Stomach smooth muscle (tissue), 2 donors: ENCODE measurements around the gene ENPP6.

ENCODE experiments used
- H3K27ac ChIP-seq: one replicate; pipeline ENCODE4 v1.7.0; 2013; ENCODE audit warnings: mild to moderate bottlenecking, low read length, inconsistent platforms
- H3K27me3 ChIP-seq, 2 donors: one replicate each; pipeline ENCODE4 v1.7.0; 2013; ENCODE audit warnings: low read length in 2 of 2; ENCODE audit not compliant: insufficient read depth in 2 of 2, control insufficient read depth in 1 of 2
- H3K36me3 ChIP-seq, 2 donors: one replicate each; pipeline ENCODE4 v1.7.0; 2013; ENCODE audit warnings: low read length in 2 of 2; ENCODE audit not compliant: control insufficient read depth in 2 of 2, insufficient read depth in 2 of 2
- H3K4me1 ChIP-seq: one replicate; pipeline ENCODE4 v1.7.0; 2013; ENCODE audit warnings: low read length; ENCODE audit not compliant: control insufficient read depth, insufficient read depth
- H3K4me3 ChIP-seq, 2 donors: one replicate each; pipeline ENCODE4 v1.7.0; 2013; ENCODE audit warnings: low read length in 2 of 2
- H3K9ac ChIP-seq, 2 donors: one replicate each; pipeline ENCODE4 v1.7.0; 2013; ENCODE audit warnings: low read length in 2 of 2, mild to moderate bottlenecking in 1 of 2
- H3K9me3 ChIP-seq, 2 donors: one replicate each; pipeline ENCODE4 v1.7.0; 2013; ENCODE audit warnings: low read length in 2 of 2; ENCODE audit not compliant: control insufficient read depth in 2 of 2
- donor health status: healthy.
- donor health status: Pancreatic carcinoma.

The ENPP6 gene

GRCh38 chr4:184205243-184205642 is 12.4 kb downstream of the ENPP6 start:
- Histone ChIP-seq H3K36me3 (no peaks in the 10 kb centered on the region), H3K27me3 (no peaks in the 10 kb centered on the region), H3K27ac (no peak overlapping the region), H3K9me3 (no peaks in the 10 kb centered on the region), H3K4me1 (no peaks in the 10 kb centered on the region), H3K9ac (no peak overlapping the region), H3K4me3 (no peak overlapping the region)

DNA sequence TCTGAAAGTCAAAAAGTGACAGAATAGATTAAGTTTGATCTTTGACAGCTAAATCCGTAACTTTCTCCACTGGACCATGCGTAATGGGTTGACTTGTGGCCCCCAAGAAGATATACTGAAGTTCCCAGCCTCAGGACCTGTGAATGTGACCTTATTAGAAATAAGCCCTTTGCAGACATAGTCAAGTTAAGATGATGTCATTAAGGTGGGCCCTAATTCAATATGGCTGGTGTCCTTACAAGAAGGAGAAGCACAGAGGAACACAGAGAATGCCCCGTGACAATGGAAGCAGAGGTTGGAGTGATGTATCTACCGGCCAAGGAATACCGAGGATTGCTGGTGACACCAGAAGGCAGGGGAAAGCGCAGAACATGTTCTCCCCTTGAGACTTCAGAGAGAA is 14.4 kb downstream of the ENPP6 start:
- no peaks in the 10 kb centered on the region for H3K27me3 ChIP-seq
- no peaks in the 10 kb centered on the region for H3K36me3 ChIP-seq
- no peaks in the 10 kb centered on the region for H3K9me3 ChIP-seq
- H3K27ac ChIP-seq = no peak overlapping the region
- no peak overlapping the region for H3K9ac ChIP-seq
- H3K4me1 ChIP-seq = no peaks in the 10 kb centered on the region
- H3K4me3 ChIP-seq = no peak overlapping the region

GRCh38 chr4:184201179-184201578 is 16.5 kb downstream of the ENPP6 start:
- no peaks in the 10 kb centered on the region for H3K27me3 ChIP-seq
- no peak overlapping the region for H3K4me3 ChIP-seq
- no peak overlapping the region for H3K9ac ChIP-seq
- H3K9me3 ChIP-seq = no peaks in the 10 kb centered on the region
- H3K27ac ChIP-seq = no peak overlapping the region
- no peaks in the 10 kb centered on the region for H3K4me1 ChIP-seq
- no peaks in the 10 kb centered on the region for H3K36me3 ChIP-seq

GRCh38 chr4:184200296-184200695 is 17.4 kb downstream of the ENPP6 start:
- H3K4me3 ChIP-seq = no peak overlapping the region
- H3K9ac ChIP-seq = no peak overlapping the region
- no peak overlapping the region for H3K27ac ChIP-seq
- H3K4me1 ChIP-seq = no peaks in the 10 kb centered on the region
- H3K36me3 ChIP-seq = no peaks in the 10 kb centered on the region
- no peaks in the 10 kb centered on the region for H3K27me3 ChIP-seq
- H3K9me3 ChIP-seq = no peaks in the 10 kb centered on the region

DNA sequence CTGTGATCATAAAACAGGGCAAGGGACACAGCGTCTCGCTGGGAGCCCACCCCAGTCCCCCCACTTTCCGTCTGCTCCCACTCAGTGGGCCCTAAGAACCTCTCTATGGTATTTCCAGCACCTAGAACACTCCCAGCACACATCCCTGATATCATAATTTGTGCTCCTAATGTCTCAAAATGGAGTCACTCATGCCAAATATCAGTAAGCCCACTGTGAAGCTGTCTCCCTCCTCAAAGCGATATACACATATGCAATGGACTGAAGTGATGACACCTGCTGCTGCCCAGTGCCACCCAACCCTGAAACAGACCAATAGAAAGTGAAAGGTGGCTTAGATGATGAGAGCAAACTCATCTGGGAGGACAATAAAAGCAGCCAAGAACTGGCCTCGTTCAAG is 17.9 kb downstream of the ENPP6 start:
- Histone ChIP-seq H3K27ac (no peak overlapping the region), H3K4me1 (no peaks in the 10 kb centered on the region), H3K9me3 (no peaks in the 10 kb centered on the region), H3K27me3 (no peaks in the 10 kb centered on the region), H3K36me3 (no peaks in the 10 kb centered on the region), H3K4me3 (no peak overlapping the region), H3K9ac (no peak overlapping the region)

DNA sequence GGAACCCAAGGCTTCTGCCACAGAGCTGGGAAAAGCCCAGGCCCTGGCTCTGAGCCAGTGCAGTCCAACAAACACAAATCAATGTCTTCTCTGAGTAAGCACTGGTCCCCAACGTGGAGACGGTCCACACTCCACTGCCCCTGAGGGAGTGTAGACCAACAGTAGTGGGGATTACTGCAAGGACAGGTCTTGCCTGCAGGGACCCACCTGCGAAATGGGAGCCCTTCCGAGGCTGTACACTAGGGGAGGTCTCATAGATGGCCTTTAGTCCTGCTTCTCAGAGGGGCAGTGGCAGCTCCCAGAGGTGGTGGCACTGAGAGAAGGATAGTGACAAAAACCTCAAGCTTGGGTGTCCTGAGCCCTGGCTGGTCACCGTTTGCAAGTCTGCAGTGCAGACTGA is 19.5 kb downstream of the ENPP6 start:
- no peak overlapping the region for H3K4me3 ChIP-seq
- no peaks in the 10 kb centered on the region for H3K27me3 ChIP-seq
- H3K9ac ChIP-seq = no peak overlapping the region
- no peak overlapping the region for H3K27ac ChIP-seq
- H3K4me1 ChIP-seq = no peaks in the 10 kb centered on the region
- no peaks in the 10 kb centered on the region for H3K9me3 ChIP-seq
- no peaks in the 10 kb centered on the region for H3K36me3 ChIP-seq

DNA sequence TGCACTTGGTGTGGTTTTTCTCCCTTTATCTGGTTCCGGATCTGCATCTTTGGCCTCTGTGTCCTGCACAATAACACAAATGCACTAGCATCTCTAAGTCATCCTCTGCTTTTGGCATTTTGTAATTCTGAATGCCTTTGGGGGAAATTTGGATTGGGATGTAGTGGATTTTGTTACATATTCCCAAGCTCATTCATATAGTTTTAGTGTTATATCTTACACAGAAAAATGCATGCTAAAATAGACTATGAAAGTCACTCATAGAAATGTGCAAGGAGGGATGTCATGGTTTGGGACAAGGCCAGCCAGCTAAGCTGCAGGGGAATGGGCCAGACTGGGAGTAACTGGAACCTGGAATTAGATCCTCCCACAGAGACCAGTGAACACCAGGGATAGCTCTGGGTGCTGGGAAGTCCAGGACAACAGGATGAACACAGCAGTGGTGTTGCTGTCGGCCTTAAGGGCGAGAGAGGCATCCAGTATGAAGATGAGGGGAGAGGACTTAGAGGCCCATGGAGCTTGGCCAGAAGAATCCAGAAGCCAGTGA is 20.1 kb downstream of the ENPP6 start:
- Histone ChIP-seq H3K4me1 (no peaks in the 10 kb centered on the region), H3K9ac (no peak overlapping the region), H3K27ac (no peak overlapping the region)

DNA sequence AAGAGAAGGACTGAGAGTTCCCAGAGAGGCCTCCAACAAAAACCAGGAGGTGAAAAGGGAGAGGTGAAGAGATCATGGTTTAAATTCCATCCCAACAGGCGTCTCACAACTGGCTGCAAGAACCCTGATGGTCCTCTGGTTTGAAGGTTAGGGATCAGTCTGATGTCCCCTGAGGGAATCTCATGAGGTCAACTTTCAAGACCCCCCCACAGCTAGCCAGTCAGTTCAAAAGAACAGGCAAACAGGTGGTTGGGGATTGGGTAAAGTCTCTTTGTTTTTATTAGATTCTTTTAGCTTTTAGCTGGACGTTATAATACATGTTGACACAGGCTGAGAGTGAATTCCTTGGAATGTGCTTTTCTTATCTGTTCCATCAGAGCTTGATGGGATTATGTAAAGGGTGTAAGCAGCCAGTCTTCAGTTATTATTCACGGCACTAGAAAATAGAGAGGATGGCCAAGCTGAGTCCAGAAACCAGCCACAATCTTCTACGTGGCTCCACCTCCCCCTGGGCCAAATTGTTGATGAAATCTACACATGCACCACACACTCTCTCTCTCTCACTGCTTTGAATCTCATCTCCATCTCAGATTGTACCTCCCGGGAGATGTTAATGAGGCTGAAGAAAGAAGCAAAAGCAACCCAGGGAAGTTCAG is 20.8 kb downstream of the ENPP6 start:
- Histone ChIP-seq H3K9me3 (no peaks in the 10 kb centered on the region), H3K27ac (no peak overlapping the region), H3K27me3 (no peaks in the 10 kb centered on the region), H3K36me3 (no peaks in the 10 kb centered on the region), H3K4me3 (no peak overlapping the region), H3K9ac (no peak overlapping the region), H3K4me1 (no peaks in the 10 kb centered on the region)

More for the DNA sequence above, 20.1 kb downstream of the ENPP6 start:
- Histone ChIP-seq H3K27me3 (no peaks in the 10 kb centered on the region), H3K36me3 (no peaks in the 10 kb centered on the region), H3K9me3 (no peaks in the 10 kb centered on the region), H3K4me3 (no peak overlapping the region)

DNA sequence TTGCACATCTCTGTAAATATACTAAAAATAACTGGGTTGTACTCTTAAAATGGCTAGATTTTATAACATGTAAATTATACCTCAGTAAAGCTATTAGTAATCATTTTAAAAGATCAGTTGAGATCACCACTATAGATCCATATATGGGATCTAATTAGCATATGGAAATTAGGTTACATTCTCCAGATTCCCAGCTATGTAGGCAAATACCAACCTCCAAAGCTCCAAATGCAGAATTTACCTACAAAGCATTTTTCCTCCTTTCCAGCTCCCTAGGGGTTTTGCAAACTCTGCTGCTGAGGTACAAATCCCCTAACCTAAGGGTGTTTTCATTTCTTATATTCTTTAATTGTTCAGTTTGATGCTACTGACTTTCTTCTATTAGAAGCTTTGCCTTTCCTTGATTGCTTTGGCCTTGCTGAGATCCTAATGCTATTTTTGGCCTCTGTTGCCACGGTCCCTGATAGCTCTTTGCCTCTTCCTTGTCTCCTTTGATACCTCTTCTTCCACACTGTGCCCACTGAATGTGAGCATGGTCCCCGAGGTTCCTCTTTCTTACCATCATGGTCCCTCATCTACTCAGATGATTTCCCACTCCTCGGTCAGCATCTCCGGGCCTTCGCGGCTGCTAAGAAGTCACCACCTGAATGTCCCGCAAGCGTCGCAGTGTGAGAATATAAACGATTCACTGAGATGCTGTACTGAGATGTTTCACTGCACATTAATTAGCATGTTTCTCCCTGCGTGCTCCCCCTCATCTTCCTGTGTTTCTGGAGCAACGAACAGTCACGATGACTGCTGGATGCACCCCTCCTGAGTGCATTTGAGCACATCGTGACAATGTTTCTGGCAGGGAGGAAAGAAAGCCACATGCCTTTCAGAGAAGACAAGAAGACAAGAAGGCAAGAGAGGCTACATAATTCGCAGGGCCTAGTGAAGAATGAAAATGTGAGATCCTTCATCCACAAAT is 23.8 kb downstream of the ENPP6 start:
- Histone ChIP-seq H3K27me3 (no peaks in the 10 kb centered on the region), H3K36me3 (no peaks in the 10 kb centered on the region), H3K9me3 (no peaks in the 10 kb centered on the region), H3K4me1 (no peaks in the 10 kb centered on the region), H3K9ac (no peak overlapping the region), H3K4me3 (no peak overlapping the region), H3K27ac (no peak overlapping the region)

GRCh38 chr4:184192933-184193332 is 24.7 kb downstream of the ENPP6 start:
- Histone ChIP-seq H3K9me3 (no peaks in the 10 kb centered on the region), H3K27ac (no peak overlapping the region), H3K4me1 (no peaks in the 10 kb centered on the region), H3K4me3 (no peak overlapping the region), H3K27me3 (no peaks in the 10 kb centered on the region), H3K36me3 (no peaks in the 10 kb centered on the region), H3K9ac (no peak overlapping the region)

- Histone ChIP-seq H3K4me1 (no peaks in the 10 kb centered on the region), H3K9ac (no peak overlapping the region), H3K27me3 (no peaks in the 10 kb centered on the region), H3K36me3 (no peaks in the 10 kb centered on the region), H3K27ac (no peak overlapping the region), H3K4me3 (no peak overlapping the region), H3K9me3 (no peaks in the 10 kb centered on the region)
Observed at GRCh38 chr4:184191267-184191666, 26.4 kb downstream of the ENPP6 start.
